ENCODE measurements around the gene NAA10. TPM values are rescaled to one million over a fixed set of nuclear protein-coding genes. Genes with fewer than 3 reads are reported as not detected.

NAA10 gene
- total RNA-seq, 1 donor, result 37.4 TPM

GRCh38 chrX:153911798-153912197 is 23.0 kb downstream of the NAA10 start:
- no peak for DNase-seq (ENCODE audit: low read depth in 2 of 3, low spot score in 2 of 3)

GRCh38 chrX:153910446-153910845 is 24.4 kb downstream of the NAA10 start:
- no peak for DNase-seq (ENCODE audit: low read depth in 2 of 3, low spot score in 2 of 3)

DNA sequence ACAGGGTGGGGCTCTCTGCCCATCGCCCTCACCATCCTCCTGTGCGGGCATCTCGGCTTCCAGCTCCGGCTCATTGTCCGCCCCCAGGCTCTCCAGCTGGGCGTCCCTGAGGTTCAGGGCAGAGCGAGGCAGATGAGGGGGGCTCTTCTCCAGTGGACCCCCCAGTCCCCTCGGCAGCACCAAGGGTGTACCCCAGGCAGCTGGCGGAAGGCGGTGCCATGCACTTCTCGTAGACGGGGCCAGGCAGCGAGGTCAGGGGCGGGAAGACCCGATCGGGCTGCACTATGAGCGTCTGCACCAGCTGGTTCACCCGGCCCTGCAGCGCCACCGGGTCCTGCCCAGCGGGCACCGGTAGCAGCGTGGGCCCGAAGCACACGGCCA is 24.9 kb downstream of the NAA10 start:
- DNase-seq (ENCODE audit: low read depth in 2 of 3, low spot score in 2 of 3), result no peak

GRCh38 chrX:153909024-153909979 is 25.5 kb downstream of the NAA10 start:
- no peak for DNase-seq (ENCODE audit: low read depth in 2 of 3, low spot score in 2 of 3)

GRCh38 chrX:153908219-153908860 is 26.5 kb downstream of the NAA10 start:
- DNase-seq (ENCODE audit: low read depth in 2 of 3, low spot score in 2 of 3), result no peak

- DNase-seq (ENCODE audit: low read depth in 2 of 3, low spot score in 2 of 3), result no peak
These were observed 27.4 kb downstream of the NAA10 start for GRCh38 chrX:153907456-153907855.

DNA sequence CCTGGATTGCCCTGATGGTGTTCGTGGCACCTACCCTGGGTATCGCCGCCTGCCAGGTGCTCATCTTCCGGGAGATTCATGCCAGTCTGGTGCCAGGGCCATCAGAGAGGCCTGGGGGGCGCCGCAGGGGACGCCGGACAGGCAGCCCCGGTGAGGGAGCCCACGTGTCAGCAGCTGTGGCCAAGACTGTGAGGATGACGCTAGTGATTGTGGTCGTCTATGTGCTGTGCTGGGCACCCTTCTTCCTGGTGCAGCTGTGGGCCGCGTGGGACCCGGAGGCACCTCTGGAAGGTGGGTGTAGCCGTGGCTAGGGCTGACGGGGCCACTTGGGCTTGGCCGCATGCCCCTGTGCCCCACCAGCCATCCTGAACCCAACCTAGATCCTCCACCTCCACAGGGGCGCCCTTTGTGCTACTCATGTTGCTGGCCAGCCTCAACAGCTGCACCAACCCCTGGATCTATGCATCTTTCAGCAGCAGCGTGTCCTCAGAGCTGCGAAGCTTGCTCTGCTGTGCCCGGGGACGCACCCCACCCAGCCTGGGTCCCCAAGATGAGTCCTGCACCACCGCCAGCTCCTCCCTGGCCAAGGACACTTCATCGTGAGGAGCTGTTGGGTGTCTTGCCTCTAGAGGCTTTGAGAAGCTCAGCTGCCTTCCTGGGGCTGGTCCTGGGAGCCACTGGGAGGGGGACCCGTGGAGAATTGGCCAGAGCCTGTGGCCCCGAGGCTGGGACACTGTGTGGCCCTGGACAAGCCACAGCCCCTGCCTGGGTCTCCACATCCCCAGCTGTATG is 28.5 kb downstream of the NAA10 start:
- peak in 1 of 3 donors; percentile 22 for DNase-seq (ENCODE audit: low read depth in 2 of 3, low spot score in 2 of 3)

- DNase-seq (ENCODE audit: low read depth in 2 of 3, low spot score in 2 of 3), result no peak
These were observed 29.2 kb downstream of the NAA10 start for GRCh38 chrX:153905481-153906095.

GRCh38 chrX:153903991-153904957 is 30.6 kb downstream of the NAA10 start, which contains the start of gene AVPR2:
TSS of gene AVPR2 (plus strand) at chrX:153904673. CDS start at chrX:153905146, 473 bp downstream.
- no peak for DNase-seq (ENCODE audit: low read depth in 2 of 3, low spot score in 2 of 3)

DNA sequence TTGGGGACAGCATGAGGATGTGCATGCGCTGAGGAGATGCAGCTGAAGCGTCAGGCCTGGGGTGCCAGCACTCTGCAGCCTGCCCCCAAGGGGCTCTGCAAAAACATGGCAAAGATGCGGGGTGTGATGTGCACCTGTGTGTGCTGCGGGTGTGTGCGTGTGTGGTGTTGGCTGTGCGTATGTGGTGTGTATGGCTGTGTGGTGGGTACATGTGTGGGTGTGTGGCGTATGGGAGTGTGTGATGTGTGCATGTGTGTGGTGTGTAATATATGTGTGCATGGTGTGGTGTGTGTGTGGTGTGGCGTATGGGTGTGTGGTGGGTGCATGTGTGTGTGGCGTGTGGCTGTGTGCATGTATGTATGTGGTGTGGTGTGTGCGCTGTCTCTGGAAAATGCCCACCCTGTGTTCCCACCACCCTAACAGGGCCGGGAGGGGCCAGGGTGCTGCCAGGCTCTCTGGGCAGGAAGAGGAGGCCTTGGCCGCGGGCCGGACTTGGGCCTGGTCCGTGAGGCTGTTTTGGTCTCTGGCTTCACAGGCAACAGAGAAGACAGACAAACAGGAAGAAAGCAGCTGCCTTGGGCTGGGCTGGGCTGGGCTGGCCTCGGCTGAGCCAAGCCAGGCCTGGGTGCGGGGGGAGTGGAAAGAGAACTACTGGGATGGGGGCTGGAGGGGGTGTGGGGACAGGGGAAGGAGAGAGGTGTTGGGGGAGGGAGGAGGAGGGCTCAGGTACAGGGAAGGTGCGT is 31.4 kb downstream of the NAA10 start:
- peak in 1 of 3 donors; percentile 4 for DNase-seq (ENCODE audit: low read depth in 2 of 3, low spot score in 2 of 3)

- no peak for DNase-seq (ENCODE audit: low read depth in 2 of 3, low spot score in 2 of 3)
These were observed 32.5 kb downstream of the NAA10 start for GRCh38 chrX:153902385-153902784.

DNA sequence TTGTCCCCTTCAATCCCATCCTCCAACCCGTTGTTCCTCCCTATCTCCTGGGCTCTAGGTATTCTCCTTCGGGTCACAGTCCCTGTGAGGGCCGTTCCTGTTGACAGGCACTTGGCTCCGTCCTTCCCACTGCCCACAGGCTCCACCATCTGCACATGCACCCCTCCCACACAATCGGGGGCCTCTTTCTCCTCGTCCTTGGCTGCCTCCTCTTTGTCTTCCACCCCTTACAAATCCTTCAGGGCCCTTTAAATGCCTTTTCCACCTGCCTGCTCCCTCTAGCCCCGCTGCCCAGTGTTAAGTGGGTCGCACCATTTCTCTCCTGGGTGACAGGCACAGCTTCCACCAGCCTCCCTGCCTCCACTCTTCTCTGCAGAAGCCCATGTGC is 33.1 kb downstream of the NAA10 start:
- no peak for DNase-seq (ENCODE audit: low read depth in 2 of 3, low spot score in 2 of 3)

GRCh38 chrX:153900831-153901752 is 33.7 kb downstream of the NAA10 start:
- DNase-seq (ENCODE audit: low read depth in 2 of 3, low spot score in 2 of 3), result peak; percentile 26 to 84 (median 77)

DNA sequence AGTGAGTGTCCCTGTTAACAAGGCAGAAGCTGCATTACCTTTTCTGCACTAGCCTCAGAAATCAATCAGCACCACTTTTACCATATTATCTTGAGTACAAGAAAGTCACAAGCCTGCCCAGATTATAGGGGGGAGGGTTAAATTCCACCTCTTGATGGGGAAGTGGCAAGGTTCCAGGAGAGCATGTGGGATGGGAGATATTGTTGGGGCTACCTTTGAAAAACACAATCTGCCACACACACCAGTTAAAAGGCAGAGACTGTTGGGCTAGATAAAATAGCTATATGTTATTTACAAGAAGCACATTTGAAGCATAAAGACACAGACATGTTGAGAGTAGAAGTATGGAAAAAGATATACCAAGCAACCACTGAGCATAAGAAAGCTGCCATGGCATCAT is 36.9 kb downstream of the NAA10 start:
- DNase-seq (ENCODE audit: low read depth in 2 of 3, low spot score in 2 of 3), result peak in 2 of 3 donors; percentile 52 to 73

GRCh38 chrX:153889123-153889522 is 45.7 kb downstream of the NAA10 start:
- no peak for DNase-seq (ENCODE audit: low read depth in 2 of 3, low spot score in 2 of 3)

- DNase-seq (ENCODE audit: low read depth in 2 of 3, low spot score in 2 of 3), result no peak
These were observed 46.5 kb downstream of the NAA10 start for GRCh38 chrX:153888344-153888743.

DNA sequence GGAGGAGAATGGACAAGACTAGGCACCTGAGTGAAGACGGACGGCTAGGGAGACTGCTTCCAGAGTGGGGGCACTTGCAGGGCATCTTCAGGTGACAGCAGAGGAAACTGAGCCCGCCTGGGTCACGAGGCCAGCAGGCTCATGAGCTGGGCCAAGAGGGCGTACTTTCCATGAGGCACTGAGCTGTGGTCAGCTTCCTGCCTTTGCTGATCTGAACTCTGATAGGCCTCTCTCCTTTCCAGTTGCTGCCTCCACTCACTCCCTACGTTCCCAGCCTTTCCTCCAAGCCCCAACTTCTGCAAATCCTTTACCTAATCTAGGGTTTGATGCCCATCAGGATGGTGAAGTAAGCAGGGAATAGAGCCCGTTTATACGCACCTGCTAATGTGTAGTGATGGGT is 47.5 kb downstream of the NAA10 start:
- DNase-seq (ENCODE audit: low read depth in 2 of 3, low spot score in 2 of 3), result no peak

DNA sequence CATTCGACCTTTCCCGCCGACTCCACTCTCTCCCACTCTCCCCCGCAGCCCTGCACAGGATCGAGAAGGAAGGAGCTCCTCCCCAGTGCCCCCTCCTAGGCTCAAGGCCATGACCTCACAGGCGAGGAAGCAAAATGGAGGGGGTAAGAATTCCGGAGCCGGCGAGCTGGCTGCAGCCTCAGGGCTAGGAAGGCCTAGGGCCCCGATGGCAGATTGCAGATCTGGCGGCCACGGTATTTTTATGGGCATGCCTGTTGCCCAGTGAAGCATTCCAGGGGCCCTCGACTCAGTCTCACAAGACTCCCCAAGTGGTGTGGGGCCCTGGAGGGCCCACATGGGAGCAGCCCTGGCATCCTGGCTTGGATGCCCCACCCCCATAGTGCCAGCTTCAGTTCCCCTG is 47.9 kb downstream of the NAA10 start:
- no peak for DNase-seq (ENCODE audit: low read depth in 2 of 3, low spot score in 2 of 3)

All from hematopoietic multipotent progenitor cell (in vitro differentiated cells).